Esophagus muscularis mucosa (tissue), 4 donors: ENCODE measurements around the gene ACP6. TPM values are rescaled to one million over a fixed set of nuclear protein-coding genes. Genes with fewer than 3 reads are reported as not detected.
A peak's percentile ranks its signal among the peaks of the same experiment; 100 is the strongest.

Experiments used
- DNase-seq: peaks from one replicate; pipeline ENCODE4 v3.0.0-alpha.2; 2017; ENCODE audit errors: extremely low spot score
- H3K27ac ChIP-seq, 4 donors: fragments of 200-600 bp; sonication (generic); replicated peaks in 1 of 4; 1 replicate in 3 of 4; 2 replicates in 1 of 4; pipeline ENCODE4 v1.5.1; 2016 to 2019; ENCODE audit warnings: mild to moderate bottlenecking in 1 of 4
- H3K27me3 ChIP-seq, 4 donors: fragments of 200-600 bp; sonication (generic); one replicate each; pipeline versions ENCODE4 v1.5.1 to v1.6.0; 2016 to 2019
- H3K36me3 ChIP-seq, 4 donors: fragments of 200-600 bp; sonication (generic); one replicate each; pipeline ENCODE4 v1.5.1; 2016 to 2019
- H3K4me1 ChIP-seq, 4 donors: fragments of 200-600 bp; sonication (generic); one replicate each; pipeline ENCODE4 v1.5.1; 2016 to 2019
- H3K4me3 ChIP-seq, 4 donors: fragments of 200-600 bp; sonication (generic); 1 replicate in 2 of 4; 2 replicates in 2 of 4; pipeline ENCODE4 v1.5.1; 2016 to 2019; ENCODE audit warnings: mild to moderate bottlenecking in 4 of 4, moderate library complexity in 1 of 4
- H3K9me3 ChIP-seq, 4 donors: fragments of 200-600 bp; sonication (generic); 1 replicate in 3 of 4; 2 replicates in 1 of 4; pipeline ENCODE4 v1.5.1; 2016 to 2019
- CTCF ChIP-seq, 3 experiments: fragments of 200-600 bp in 2 of 3; fragments of 450-650 bp in 1 of 3; sonication (generic) in 2 of 3; IDR thresholded peaks; one replicate each; pipeline ENCODE4 v1.5.1; 2017 to 2019; ENCODE audit warnings: antibody characterized with exemption in 3 of 3, mild to moderate bottlenecking in 2 of 3, moderate library complexity in 1 of 3
- EP300 ChIP-seq: sonication (generic); formaldehyde crosslinking; IDR thresholded peaks from one replicate; pipeline ENCODE4 v1.6.1; 2017; ENCODE audit warnings: antibody characterized with exemption
- POLR2A ChIP-seq: fragments of 450-650 bp; IDR thresholded peaks from one replicate; pipeline ENCODE4 v1.6.1; 2017; ENCODE audit warnings: antibody characterized with exemption, moderate library complexity, mild to moderate bottlenecking, low read depth
- POLR2AphosphoS5 ChIP-seq, 2 donors: sonication (generic); formaldehyde crosslinking; IDR thresholded peaks; one replicate each; pipeline ENCODE4 v1.6.1; 2017; ENCODE audit warnings: antibody characterized with exemption in 2 of 2
- WGBS: methylation state at CpG from one replicate; pipeline ENCODE4 v1.1.5; 2018; 5-methylcytosine and 5-hydroxymethylcytosine counted together
- intact Hi-C: fragments of 100-400 bp; cut with DNase I; formaldehyde crosslinking; loops from one replicate; pipeline ENCODE4 v1.15.1; 2023
- total RNA-seq, 4 donors: library from RNA; depleted of rRNA; stranded (reverse); fragments of >200 nt; gene quantifications; one replicate each; pipeline versions ENCODE4 v1.1.0 to v1.2.1, GENCODE V29; 2016

ACP6 gene
- total RNA-seq, 4 donors from 2014 or later: 6.5 to 21.5 (median 17.5) TPM

DNA sequence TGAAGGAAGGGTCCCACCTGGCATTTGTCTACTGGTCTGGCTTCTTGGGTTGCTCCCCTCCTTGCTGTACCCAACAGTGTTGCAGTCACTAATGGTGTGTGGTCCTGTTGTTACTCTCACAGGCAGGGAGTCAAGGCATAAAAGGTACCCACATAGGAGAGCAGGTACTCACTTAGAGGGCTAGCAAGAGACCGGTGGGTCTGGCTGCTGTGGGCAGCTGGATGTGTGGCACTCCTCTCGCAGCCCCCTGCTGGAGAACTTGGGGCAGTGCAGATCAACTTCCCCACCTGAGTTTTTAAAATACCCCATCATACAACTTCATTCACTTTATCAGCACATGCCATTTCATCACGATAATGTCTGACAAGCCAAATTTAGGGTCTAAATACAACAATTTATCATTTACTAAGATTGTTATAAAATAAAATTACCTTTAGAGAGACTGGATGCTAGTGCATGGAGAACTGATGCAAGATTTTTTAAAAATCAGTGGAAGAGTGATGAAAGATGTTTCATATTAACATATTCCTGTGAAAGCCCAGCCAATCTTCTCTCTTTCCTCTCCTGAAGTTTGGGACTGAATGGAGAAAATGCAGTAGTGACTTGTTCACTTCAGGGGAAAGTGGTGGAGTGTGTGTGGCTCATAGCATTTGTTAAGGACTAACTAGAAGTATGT, 42.8 kb downstream of the ACP6 start:
- no peak for DNase-seq
- WGBS: 14% methylated on average over 3 of the region's 3 CpGs
- Histone ChIP-seq H3K27me3 (no peaks in the 10 kb centered on the region), H3K27ac (no peak overlapping the region), H3K4me3 (no peak overlapping the region), H3K36me3 (peaks cover 0 to 29% (median 18%) of the 10 kb centered on the region in 4 donors), H3K4me1 (peaks cover 0 to 11% (median 6%) of the 10 kb centered on the region in 4 donors), H3K9me3 (no peaks in the 10 kb centered on the region)
- intact Hi-C loops: loop anchor here (2.0 kb wide), 1 partner anchor 133 kb away; no protein-coding TSS in a partner anchor
- TF ChIP-seq CTCF (IDR thresholded peaks at IDR 0.05) (peak; percentile 82 to 92 (median 91)), POLR2AphosphoS5 (IDR thresholded peaks at IDR 0.05) (peak in 1 of 2 donors; percentile 37), EP300 (no peak), POLR2A (no peak)

DNA sequence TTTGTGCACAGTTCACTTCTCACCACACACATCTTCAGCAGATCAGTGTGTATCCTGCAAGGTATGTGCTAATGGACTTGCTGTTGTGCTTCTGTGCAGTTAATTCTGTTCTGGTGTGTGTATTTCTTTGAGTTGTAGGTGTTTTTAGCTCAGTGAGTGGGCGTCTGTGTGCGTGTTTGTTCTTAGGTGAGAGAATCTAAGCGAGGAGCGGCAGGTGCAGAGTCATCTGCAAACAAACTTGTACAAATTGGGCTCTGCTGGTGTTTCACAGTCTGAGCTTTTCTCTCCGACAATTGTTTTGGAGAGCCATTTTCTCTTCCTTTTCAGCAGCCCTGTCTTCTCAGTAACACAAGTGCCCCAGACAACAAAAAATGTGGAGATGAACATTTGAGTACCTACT, 43.6 kb downstream of the ACP6 start:
- H3K27me3 ChIP-seq: no peaks in the 10 kb centered on the region
- intact Hi-C loops: loop anchor here (2.0 kb wide), 1 partner anchor 132 kb away; no protein-coding TSS in a partner anchor
- peaks cover 0 to 11% (median 6%) of the 10 kb centered on the region in 4 donors for H3K4me1 ChIP-seq
- 92% methylated on average over 5 of the region's 5 CpGs for WGBS
- TF ChIP-seq EP300 (no peak), CTCF (IDR thresholded peaks at IDR 0.05) (no peak), POLR2AphosphoS5 (IDR thresholded peaks at IDR 0.05) (no peak), POLR2A (no peak)
- no peak overlapping the region for H3K27ac ChIP-seq
- peaks cover 0 to 36% (median 22%) of the 10 kb centered on the region in 4 donors for H3K36me3 ChIP-seq
- no peak overlapping the region for H3K4me3 ChIP-seq
- DNase-seq: no peak
- no peaks in the 10 kb centered on the region for H3K9me3 ChIP-seq

GRCh38 chr1:147626291-147626690, 44.0 kb downstream of the ACP6 start:
- 85% methylated on average over 2 of the region's 2 CpGs for WGBS
- Histone ChIP-seq H3K4me1 (peaks cover 0 to 11% (median 6%) of the 10 kb centered on the region in 4 donors), H3K36me3 (peaks cover 0 to 40% (median 26%) of the 10 kb centered on the region in 4 donors), H3K4me3 (no peak overlapping the region), H3K9me3 (no peaks in the 10 kb centered on the region), H3K27ac (no peak overlapping the region), H3K27me3 (no peaks in the 10 kb centered on the region)
- intact Hi-C loops: loop anchor here (2.0 kb wide), 1 partner anchor 131 kb away; no protein-coding TSS in a partner anchor
- DNase-seq: no peak
- TF ChIP-seq POLR2AphosphoS5 (IDR thresholded peaks at IDR 0.05): no peak
- TF ChIP-seq EP300: no peak
- no peak for TF ChIP-seq POLR2A
- no peak for TF ChIP-seq CTCF (IDR thresholded peaks at IDR 0.05)

GRCh38 chr1:147625362-147625995, 44.8 kb downstream of the ACP6 start:
- Histone ChIP-seq H3K4me3 (no peak overlapping the region), H3K36me3 (peaks cover 0 to 48% (median 34%) of the 10 kb centered on the region in 4 donors), H3K27me3 (no peaks in the 10 kb centered on the region), H3K9me3 (no peaks in the 10 kb centered on the region), H3K4me1 (peaks cover 0 to 11% (median 8%) of the 10 kb centered on the region in 4 donors), H3K27ac (no peak overlapping the region)
- no peak for DNase-seq
- intact Hi-C loops: no loop called here
- TF ChIP-seq POLR2A: no peak
- no peak for TF ChIP-seq EP300
- TF ChIP-seq CTCF (IDR thresholded peaks at IDR 0.05): no peak
- no peak for TF ChIP-seq POLR2AphosphoS5 (IDR thresholded peaks at IDR 0.05)
- WGBS: 54% methylated on average over 7 of the region's 7 CpGs
